Right kidney (tissue), 1 donor: ENCODE results near the gene ELP2.
"Not testable (repeated sequence)": the region's sequence is repeated elsewhere in the genome, so short reads cannot be mapped to it uniquely, and the experiment has no call there.

ENCODE experiments used
- DNase-seq: peaks from one replicate; pipeline ENCODE4 v3.0.0-alpha.2; 2016

The ELP2 gene

DNA sequence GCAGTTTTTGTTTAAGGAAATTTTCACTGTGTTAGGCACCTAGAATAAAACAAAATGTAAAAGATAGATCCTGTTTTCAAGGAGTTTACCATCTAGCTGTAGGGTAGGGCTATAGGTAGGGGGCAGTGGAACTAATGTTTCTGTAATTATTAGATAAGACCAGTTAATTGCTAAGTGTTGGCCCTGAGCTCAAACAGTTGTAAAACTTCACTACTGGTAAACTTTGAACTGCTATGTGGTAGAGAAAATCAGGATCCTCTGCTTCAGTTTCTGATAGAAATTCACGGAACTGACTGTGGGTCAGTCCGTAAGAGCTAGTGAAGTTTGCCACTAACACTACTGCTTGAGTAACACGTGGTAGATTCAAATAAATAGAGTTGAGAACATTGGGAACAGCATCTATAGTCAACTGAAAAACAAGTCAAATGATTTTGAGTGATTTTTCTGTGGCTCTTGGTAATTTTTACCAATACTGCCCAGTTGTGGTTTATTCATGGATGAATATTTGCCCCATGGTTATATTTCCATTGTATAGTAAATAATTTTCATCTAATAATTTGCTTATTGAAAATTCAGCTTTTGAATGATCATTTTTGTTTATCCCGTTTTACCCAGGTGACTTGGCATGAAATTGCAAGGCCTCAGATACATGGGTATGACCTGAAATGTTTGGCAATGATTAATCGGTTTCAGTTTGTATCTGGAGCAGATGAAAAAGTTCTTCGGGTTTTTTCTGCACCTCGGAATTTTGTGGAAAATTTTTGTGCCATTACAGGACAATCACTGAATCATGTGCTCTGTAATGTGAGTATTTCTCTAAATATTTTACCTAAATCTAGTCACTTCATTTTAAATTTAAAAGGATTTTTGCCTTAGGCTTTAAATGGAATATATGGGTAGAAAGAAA lies 26.4 kb downstream of the ELP2 start:
- DNase-seq: no peak

DNA sequence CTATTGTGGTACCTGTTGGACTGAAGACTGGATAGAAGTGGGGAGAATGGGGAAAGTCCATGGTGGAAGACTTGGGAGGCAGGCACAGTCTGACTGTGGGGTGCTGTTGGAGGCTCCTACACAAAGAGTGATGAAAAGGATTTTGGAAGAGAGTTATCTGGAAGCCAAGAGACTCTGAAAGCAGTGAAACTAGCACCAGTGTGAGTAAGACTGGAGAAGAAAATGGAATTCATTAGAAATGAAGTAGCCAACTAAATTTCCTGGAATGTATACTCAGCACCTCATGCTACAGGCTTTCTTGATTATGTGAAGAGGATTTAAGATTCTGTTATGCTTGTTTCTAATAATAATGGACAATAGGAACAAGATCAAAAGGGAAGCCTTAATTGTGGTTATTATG lies 27.7 kb downstream of the ELP2 start:
- no peak for DNase-seq

DNA sequence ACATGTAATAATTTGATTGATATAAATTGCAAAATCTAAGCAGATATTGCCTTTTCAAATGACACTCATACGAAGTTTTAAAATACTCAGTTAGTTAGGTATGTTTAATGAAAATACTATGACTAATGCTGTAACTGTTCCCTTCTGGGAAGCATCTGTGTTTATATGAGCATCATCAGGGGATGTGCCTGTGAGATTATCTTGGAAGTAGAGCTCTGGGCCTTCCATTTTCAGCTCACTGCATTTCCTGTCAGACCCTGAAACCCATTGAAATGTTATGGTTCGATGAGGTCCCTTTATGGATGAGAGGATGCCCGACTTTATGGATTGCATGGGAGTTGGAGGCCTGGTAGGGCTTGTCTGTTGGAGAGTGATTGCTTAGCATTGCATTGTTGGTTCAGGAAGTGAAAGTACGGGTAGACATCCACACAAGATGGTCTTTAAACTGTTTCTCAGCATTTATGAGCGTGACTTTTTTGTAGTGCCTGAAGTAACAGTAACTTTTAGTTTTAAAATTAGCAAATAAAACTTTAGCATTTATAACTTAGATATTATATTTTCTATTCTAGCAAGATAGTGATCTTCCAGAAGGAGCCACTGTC lies 28.7 kb downstream of the ELP2 start:
- no peak for DNase-seq

DNA sequence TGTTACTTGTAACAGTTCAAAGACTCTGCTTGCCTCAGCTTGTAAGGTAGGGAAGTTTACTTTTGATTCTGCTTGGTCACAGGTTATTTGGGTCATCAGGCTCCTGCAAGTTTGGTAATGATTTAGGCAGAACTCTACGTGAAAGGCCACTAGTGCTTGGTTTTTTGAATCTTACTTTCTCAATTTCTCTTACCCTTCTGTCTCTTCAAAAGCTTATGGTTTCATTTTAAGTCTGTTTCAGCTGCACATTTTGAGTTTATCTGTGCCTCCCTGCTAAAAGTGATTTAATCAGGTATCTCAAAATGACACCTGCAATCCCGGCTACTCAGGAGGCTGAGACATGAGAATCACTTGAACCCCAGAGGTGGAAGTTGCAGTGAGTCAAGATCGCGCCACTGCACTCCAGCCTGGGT lies 31.3 kb downstream of the ELP2 start:
- no peak for DNase-seq

DNA sequence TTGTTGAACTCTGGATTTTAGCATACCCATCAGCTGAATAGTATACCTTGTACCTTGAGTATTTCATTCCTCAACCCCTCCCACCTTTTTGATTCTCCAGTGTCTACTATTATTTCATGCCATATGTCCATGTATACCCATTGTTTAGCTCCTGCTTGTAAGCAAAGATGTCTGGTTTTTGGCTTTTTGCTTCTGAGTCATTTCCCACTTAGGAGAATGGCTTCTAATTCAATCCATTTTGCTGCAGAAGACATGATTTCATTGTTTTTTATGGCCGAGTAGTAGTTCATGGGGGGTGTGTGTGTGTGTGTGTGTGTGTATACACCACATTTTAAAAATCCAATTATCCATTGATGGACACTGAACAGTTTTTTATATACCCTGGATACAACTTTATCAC lies 33.3 kb downstream of the ELP2 start:
- no peak for DNase-seq

DNA sequence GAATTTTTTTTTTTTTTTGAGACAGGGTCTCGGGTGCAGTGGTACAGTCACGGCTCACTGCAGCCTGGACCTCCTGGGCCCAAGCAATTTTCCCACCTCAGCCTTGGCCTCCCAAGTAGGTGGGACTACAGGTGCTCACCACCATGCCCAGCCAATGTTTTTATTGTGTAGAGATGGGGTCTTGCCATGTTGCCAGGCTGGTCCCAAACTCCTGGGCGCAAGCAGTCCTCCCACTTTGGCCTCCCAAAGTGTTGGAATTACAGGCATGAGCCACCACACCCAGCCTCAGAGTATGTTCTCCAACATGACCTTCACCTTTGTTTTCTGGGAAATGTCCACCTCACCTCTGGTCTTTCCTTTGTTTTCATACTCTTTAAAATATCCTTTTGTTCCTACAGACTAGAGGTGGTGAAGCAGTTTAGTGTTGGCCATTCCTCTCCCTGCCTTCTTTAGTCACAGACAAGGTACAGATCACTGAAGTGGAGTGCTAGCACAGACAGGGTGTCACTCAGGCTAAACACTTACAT lies 38.1 kb downstream of the ELP2 start:
- no peak for DNase-seq

- not testable (repeated sequence) for DNase-seq
Measured at GRCh38 chr18:36168296-36168695, 38.6 kb downstream of the ELP2 start.

- no peak for DNase-seq
Measured at GRCh38 chr18:36169938-36170337, 40.2 kb downstream of the ELP2 start.

- DNase-seq: no peak
Measured at GRCh38 chr18:36175481-36175880, 45.8 kb downstream of the ELP2 start.

DNA sequence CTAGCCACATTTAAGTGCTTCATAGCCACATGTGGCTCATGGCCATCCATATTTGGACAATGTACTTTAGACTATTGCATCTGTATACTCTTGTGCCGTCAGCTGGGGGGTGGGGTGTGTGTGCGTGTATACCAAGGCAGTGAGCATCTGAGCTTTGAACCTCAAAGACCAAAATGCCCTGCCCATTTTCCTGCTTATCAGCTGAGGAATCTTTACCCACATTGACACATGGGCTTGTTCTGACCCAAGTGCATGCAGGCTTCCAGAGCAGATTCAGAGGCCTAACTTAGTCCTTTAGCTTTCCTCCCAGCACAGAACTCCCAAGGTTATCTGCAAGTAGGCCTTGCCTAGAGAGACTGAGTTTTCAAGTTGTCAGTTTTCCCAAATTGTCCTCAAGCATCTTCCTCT lies 46.5 kb downstream of the ELP2 start:
- DNase-seq: no peak

DNA sequence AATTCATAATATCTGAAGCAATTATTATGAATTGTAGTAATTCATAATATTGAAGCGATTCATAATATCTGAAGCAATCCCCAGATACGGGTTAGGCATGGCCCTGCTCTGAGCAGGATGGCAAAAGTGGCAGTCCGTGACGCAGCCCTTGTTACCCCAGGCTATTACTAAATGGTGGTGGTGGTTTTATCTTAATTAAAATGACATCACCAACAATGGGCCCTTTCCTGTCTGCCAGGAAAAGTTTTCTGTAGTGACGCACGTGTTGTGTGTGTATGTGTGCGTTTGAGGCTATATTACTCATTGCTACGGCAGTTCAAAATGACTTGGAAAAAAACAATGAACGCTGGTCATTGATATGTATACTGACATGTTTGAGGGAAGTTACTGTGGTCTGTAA lies 47.0 kb downstream of the ELP2 start:
- DNase-seq: no peak

- DNase-seq: no peak
Measured at GRCh38 chr18:36177913-36178312, 48.2 kb downstream of the ELP2 start.

GRCh38 chr18:36179562-36180355 lies 50.1 kb downstream of the ELP2 start:
- DNase-seq: no peak

DNA sequence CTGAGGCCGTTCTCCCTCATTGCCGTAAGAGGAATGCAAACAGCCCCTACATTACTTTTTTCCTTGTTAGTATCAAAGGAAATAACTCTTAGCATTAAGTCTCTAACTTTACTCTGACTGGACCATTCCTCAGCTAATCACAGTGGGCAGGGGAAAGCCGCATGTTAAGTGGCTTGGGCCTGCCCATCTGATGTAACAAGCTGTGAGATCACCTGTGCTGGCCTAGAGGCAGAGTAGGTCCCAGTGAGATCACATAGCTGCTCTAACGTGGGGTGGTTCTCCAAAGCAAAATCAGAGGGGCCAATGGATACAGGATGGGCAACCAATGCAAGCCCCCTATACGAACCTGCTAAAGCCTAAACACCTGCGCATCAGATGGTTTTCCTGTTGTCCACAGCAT lies 51.7 kb downstream of the ELP2 start:
- DNase-seq: no peak

- DNase-seq: no peak
Measured at GRCh38 chr18:36181898-36182506, 52.3 kb downstream of the ELP2 start.

DNA sequence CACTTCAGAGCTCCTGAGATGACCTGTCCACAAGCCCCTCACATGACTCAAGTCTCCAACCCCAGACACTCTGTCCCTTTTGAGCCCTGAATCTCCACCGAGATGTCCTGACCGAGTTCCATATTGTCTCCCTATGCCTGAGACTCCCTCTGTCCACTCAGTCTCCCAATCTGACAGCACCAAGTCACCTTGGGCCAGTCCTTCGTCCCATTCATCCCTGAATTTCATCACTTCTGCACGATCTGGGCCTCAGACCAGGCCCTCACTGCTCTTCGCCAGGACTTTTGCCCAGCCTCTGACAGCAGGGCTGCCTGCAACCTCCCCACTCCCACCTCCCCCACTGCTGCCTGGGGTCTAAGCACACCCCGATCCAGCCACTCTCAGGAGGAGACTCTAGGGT lies 53.3 kb downstream of the ELP2 start:
- DNase-seq: no peak

DNA sequence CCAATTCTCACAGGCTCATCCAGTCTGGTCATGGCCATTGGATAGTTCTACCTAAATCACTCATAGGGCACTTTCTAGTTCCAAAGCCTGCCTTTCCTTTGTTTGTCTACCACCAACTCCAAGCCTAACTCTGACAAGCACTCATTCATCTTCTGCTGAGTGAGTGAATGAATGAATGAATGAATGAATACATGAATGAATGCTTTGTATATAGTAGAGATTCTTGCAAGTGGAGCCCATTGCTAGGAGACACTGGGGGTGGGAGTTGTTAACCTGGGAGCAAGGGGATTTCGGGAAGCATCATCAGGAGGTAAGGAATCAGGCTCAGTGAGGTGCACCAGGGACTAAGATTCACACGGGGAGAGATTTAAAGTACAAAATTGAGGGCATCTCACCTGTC lies 54.3 kb downstream of the ELP2 start:
- DNase-seq: no peak

GRCh38 chr18:36185157-36185556 lies 55.5 kb downstream of the ELP2 start:
- DNase-seq: no peak

DNA sequence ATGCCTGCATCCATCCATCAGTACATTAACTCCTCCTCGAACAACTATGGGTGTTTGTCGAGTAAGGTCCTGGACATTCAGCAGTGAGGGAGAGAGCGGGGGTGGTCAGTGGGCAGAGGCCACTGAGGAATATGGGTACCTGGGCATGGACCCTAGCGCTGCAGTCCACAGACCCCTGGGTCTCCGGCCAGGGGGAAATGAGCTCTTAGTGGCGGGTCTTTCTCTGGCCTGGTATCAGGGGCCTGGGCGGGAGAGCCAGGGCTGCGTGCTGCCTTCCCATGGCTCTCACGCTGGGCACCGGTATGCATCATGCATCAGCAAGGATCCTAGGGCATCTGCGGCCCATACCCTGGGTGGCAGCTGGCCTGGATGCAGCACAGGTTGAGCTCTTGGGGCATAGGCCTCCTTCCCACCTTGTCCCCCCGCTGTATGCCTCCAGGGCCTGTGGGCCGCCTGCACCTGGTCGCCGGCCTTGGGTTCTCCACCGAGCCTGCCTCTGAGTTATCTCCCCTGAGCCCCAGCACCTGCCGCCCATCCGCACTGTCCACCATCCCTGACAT lies 56.3 kb downstream of the ELP2 start:
- DNase-seq: no peak

- peak; percentile 45 for DNase-seq
Measured at GRCh38 chr18:36186461-36187192, 56.9 kb downstream of the ELP2 start.

- peak; percentile 85 for DNase-seq
Measured at GRCh38 chr18:36187193-36187825, 57.6 kb downstream of the ELP2 start, which contains the start of gene MOCOS. Gene MOCOS, plus strand, starts transcription at chr18:36187497. Its CDS starts 43 bp downstream, at chr18:36187540.
